ENCODE data around the gene AKAP11. TPM values are rescaled to one million over a fixed set of nuclear protein-coding genes. Genes with fewer than 3 reads are reported as not detected.

The AKAP11 gene
- total and polyA plus RNA-seq, 2 of the 4 experiments (the other 2 are of a cell fraction), result 8.0 to 19.7 TPM

DNA sequence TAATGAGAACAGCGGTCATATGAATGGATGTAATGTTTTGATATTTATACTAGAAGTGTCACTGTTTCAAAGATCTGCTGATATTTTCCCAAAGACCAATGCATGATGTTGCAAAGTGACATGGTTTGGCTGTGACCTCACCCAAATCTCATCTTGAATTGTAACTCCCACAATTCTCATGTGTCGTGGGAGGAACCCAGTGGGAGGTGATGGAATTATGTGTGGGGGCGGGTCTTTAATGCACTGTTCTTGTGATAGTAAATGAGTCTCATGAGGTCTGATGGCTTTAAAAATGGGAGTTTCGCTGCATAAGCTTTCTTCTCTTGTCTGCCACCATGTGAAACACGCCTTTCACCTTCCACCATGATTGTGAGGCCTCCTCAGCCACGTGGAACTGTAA is 98.3 kb downstream of the AKAP11 start:
- no peak overlapping the region for H3K56ac ChIP-seq (ENCODE audit: extremely low read depth, insufficient read depth, low read length)
- no TSS peak for BruUV-seq (replicated peaks)
- H3K14ac ChIP-seq (replicated peaks; ENCODE audit: low read depth, low read length), result no peak overlapping the region
- no peak overlapping the region for H3K4me3 ChIP-seq (ENCODE audit: insufficient read depth, low read depth, low read length)
- no peak overlapping the region for H2BK5ac ChIP-seq (ENCODE audit: low read depth, low read length, poor library complexity, severe bottlenecking)
- no peak overlapping the region for H3K23ac ChIP-seq (ENCODE audit: low read depth, low read length)
- no peak overlapping the region for H4K8ac ChIP-seq (ENCODE audit: low read depth in 2 of 2, low read length in 2 of 2)
- dilution Hi-C loops (cut with HindIII; ENCODE audit: low sequenced_read_pairs, unreplicated experiment) (no loop called here), intact Hi-C loops (cut with micrococcal nuclease) (no loop called here), in situ Hi-C loops (cut with MboI; ENCODE audit: low sequenced_read_pairs) (no loop called here)
- H3K9me1 ChIP-seq (ENCODE audit: insufficient read depth, low read length), result no peaks in the 10 kb centered on the region
- DNase-seq (no peak), ATAC-seq (ENCODE audit: low read depth) (no peak)
- WGBS, 2 experiments (ENCODE audit: extremely low coverage in 2 of 2, insufficient read length in 1 of 2), result no CpG with 5 or more reads among the region's 6 CpGs
- H3K27ac ChIP-seq (ENCODE audit: insufficient read depth, low read length), result no peak overlapping the region
- POLR2A ChIA-PET (ENCODE audit: unreplicated experiment), result no interaction called here
- no peak overlapping the region for H3K9ac ChIP-seq (ENCODE audit: low read depth, low read length)
- H3K9me3 ChIP-seq (ENCODE audit: control insufficient read depth, insufficient read depth, low read length), result no peaks in the 10 kb centered on the region
- H2BK120ac ChIP-seq (ENCODE audit: low read depth, low read length), result no peak overlapping the region
- no peak overlapping the region for H3K4ac ChIP-seq (ENCODE audit: low read depth, low read length)
- no peak overlapping the region for H2BK20ac ChIP-seq (ENCODE audit: low read depth, low read length)
- H2BK15ac ChIP-seq (ENCODE audit: low read depth, low read length), result no peak overlapping the region
- CTCF ChIA-PET, result no interaction called here
- no peak overlapping the region for H4K5ac ChIP-seq (ENCODE audit: low read depth, low read length)
- no peak overlapping the region for H2AK9ac ChIP-seq (replicated peaks; ENCODE audit: low read depth, low read length, poor library complexity)
- no peak overlapping the region for H2AFZ ChIP-seq (replicated peaks; ENCODE audit: low read length, poor library complexity)
- H3K79me1 ChIP-seq (ENCODE audit: low read depth in 1 of 2, low read length in 2 of 2), result no peaks in the 10 kb centered on the region
- H4K91ac ChIP-seq (ENCODE audit: insufficient read depth, low read depth, low read length), result no peak overlapping the region
- TF ChIP-seq FOS (IDR thresholded peaks at IDR 0.05; ENCODE audit: low read depth, low read length), result no peak
- no peak for TF ChIP-seq RFX5 (IDR thresholded peaks at IDR 0.05; ENCODE audit: low read depth, low read length)
- no peak for TF ChIP-seq NFE2L2 (IDR thresholded peaks at IDR 0.05; ENCODE audit: low read depth, low read length)
- no peak for TF ChIP-seq MAZ (IDR thresholded peaks at IDR 0.05; ENCODE audit: borderline replicate concordance, low read depth, low read length)
- TF ChIP-seq MAFK (IDR thresholded peaks at IDR 0.05; ENCODE audit: low read depth, low read length), result no peak
- TF ChIP-seq USF2 (IDR thresholded peaks at IDR 0.05; ENCODE audit: low read depth, low read length), result no peak
- no peak for TF ChIP-seq MXI1 (IDR thresholded peaks at IDR 0.05; ENCODE audit: borderline replicate concordance, low read depth, low read length)
- no peak for TF ChIP-seq CHD1 (IDR thresholded peaks at IDR 0.05; ENCODE audit: low read depth, low read length)
- TF ChIP-seq, protein P1, sequence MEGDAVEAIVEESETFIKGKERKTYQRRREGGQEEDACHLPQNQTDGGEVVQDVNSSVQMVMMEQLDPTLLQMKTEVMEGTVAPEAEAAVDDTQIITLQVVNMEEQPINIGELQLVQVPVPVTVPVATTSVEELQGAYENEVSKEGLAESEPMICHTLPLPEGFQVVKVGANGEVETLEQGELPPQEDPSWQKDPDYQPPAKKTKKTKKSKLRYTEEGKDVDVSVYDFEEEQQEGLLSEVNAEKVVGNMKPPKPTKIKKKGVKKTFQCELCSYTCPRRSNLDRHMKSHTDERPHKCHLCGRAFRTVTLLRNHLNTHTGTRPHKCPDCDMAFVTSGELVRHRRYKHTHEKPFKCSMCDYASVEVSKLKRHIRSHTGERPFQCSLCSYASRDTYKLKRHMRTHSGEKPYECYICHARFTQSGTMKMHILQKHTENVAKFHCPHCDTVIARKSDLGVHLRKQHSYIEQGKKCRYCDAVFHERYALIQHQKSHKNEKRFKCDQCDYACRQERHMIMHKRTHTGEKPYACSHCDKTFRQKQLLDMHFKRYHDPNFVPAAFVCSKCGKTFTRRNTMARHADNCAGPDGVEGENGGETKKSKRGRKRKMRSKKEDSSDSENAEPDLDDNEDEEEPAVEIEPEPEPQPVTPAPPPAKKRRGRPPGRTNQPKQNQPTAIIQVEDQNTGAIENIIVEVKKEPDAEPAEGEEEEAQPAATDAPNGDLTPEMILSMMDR (conservative IDR thresholded peaks at IDR 0.05; ENCODE audit: low read depth, low read length), result no peak
- H2AK5ac ChIP-seq (ENCODE audit: low read depth, low read length), result no peak overlapping the region
- no peaks in the 10 kb centered on the region for H3K4me1 ChIP-seq (ENCODE audit: control insufficient read depth, insufficient read depth, low read length)
- H3K36me3 ChIP-seq (ENCODE audit: control insufficient read depth, insufficient read depth, low read length), result no peaks in the 10 kb centered on the region
- H3K4me2 ChIP-seq (ENCODE audit: low read depth, low read length), result no peak overlapping the region
- no peaks in the 10 kb centered on the region for H4K20me1 ChIP-seq (ENCODE audit: insufficient read depth, low read length)
- H3K27me3 ChIP-seq (ENCODE audit: control insufficient read depth, insufficient read depth, low read length), result no peaks in the 10 kb centered on the region; the same call in none of the 2 replicates
- H3K18ac ChIP-seq (ENCODE audit: low read depth, low read length), result no peak overlapping the region

Measured in IMR-90 (cell line).